H1 (cell line): Measurements from ENCODE around the gene TOR1B. TPM values are rescaled to one million over a fixed set of nuclear protein-coding genes. Genes with fewer than 3 reads are reported as not detected.

Source experiments
- CTCF ChIA-PET: fragments of 300-600 bp; sonication (Branson Sonifier 250); formaldehyde crosslinking; loops from one replicate; lab custom pipeline; 2021; ENCODE audit not compliant: partially characterized antibody; lab: Charles Lee
- POLR2A ChIA-PET: fragments of 300-600 bp; sonication (Branson Sonifier 250); formaldehyde crosslinking; loops from one replicate; lab custom pipeline; 2021; ENCODE audit warnings: inconsistent platforms; ENCODE audit not compliant: partially characterized antibody; lab: Charles Lee
- DNase-seq, 2 experiments: peaks; one replicate each; pipeline versions ENCODE4 v3.0.0 to v3.0.0-alpha.2; 2010 to 2022; ENCODE audit warnings: low spot score in 2 of 2, low read depth in 1 of 2, mixed read lengths in 1 of 2
- FAIRE-seq: peaks from 2 replicates; lab custom pipeline; 2011; peaks lifted over from hg19 to GRCh38; lab: Jason Lieb, UNC
- H2AFZ ChIP-seq: 2 replicates; pipeline ENCODE4 v1.8.1; 2012; ENCODE audit warnings: low read length, inconsistent platforms
- H2AK5ac ChIP-seq: 2 replicates; pipeline ENCODE4 v1.6.1; 2013; ENCODE audit warnings: low read depth, low read length
- H2BK120ac ChIP-seq: replicated peaks from 2 replicates; pipeline ENCODE3; 2013; ENCODE audit warnings: low read depth, low read length, inconsistent platforms
- H2BK12ac ChIP-seq: 2 replicates; pipeline ENCODE4 v1.6.1; 2013; ENCODE audit warnings: low read depth, low read length
- H2BK15ac ChIP-seq: 2 replicates; pipeline ENCODE4 v1.6.1; 2013; ENCODE audit warnings: low read length
- H2BK20ac ChIP-seq: 2 replicates; pipeline ENCODE4 v1.6.1; 2013; ENCODE audit warnings: low read length
- H2BK5ac ChIP-seq: 2 replicates; pipeline ENCODE4 v1.6.1; 2013; ENCODE audit warnings: low read depth, low read length
- H3K14ac ChIP-seq: 2 replicates; pipeline ENCODE4 v1.6.1; 2013; ENCODE audit warnings: inconsistent platforms; ENCODE audit not compliant: insufficient read length
- H3K18ac ChIP-seq: 2 replicates; pipeline ENCODE4 v1.6.1; 2013; ENCODE audit warnings: low read length; ENCODE audit errors: extremely low read depth
- H3K23ac ChIP-seq: 2 replicates; pipeline ENCODE4 v1.6.1; 2013; ENCODE audit warnings: inconsistent platforms; ENCODE audit not compliant: insufficient read length
- H3K23me2 ChIP-seq: 2 replicates; pipeline ENCODE4 v1.6.1; 2013; ENCODE audit warnings: low read depth, low read length
- H3K27ac ChIP-seq: 2 replicates; pipeline ENCODE4 v1.6.1; 2011; ENCODE audit warnings: low read depth, low read length, inconsistent platforms
- H3K27me3 ChIP-seq, 4 experiments: replicated peaks in 1 of 4; 1 replicate in 1 of 4; 2 replicates in 3 of 4; pipeline versions ENCODE4 v1.6.1 to v1.8.1; 2011 to 2013; ENCODE audit warnings: low read length in 3 of 4, mild to moderate bottlenecking in 3 of 4, inconsistent platforms in 2 of 4, mixed read lengths in 2 of 4, moderate library complexity in 1 of 4; ENCODE audit not compliant: control insufficient read depth in 3 of 4, insufficient read depth in 3 of 4; ENCODE audit errors: extremely low read depth in 1 of 4
- H3K36me3 ChIP-seq, 4 experiments: 2 replicates each; pipeline versions ENCODE4 v1.6.1 to v1.8.1; 2011 to 2013; ENCODE audit warnings: mild to moderate bottlenecking in 4 of 4, low read length in 3 of 4, moderate library complexity in 2 of 4, control low read depth in 1 of 4, inconsistent platforms in 1 of 4; ENCODE audit not compliant: insufficient read depth in 4 of 4, control insufficient read depth in 2 of 4
- H3K4ac ChIP-seq: replicated peaks from 2 replicates; pipeline ENCODE3; 2013; ENCODE audit warnings: low read length, low read depth, mixed read lengths, inconsistent platforms; ENCODE audit not compliant: insufficient read length
- H3K4me1 ChIP-seq, 4 experiments: replicated peaks in 1 of 4; 1 replicate in 1 of 4; 2 replicates in 3 of 4; pipeline versions ENCODE4 v1.6.1 to v1.8.1; 2011 to 2013; ENCODE audit warnings: low read length in 3 of 4, inconsistent platforms in 2 of 4, mixed read lengths in 1 of 4; ENCODE audit not compliant: insufficient read depth in 4 of 4, control insufficient read depth in 3 of 4
- H3K4me2 ChIP-seq, 2 experiments: 2 replicates each; pipeline versions ENCODE4 v1.6.1 to v1.8.1; 2011 to 2013; ENCODE audit warnings: low read depth in 2 of 2, low read length in 2 of 2, control low read depth in 1 of 2, inconsistent platforms in 1 of 2, mild to moderate bottlenecking in 1 of 2; ENCODE audit not compliant: insufficient read depth in 1 of 2
- H3K4me3 ChIP-seq, 4 experiments: fragments of 200-600, 300-600 bp in 1 of 4; sonication (generic), shearing (Covaris generic), sonication (Bioruptor Twin) in 1 of 4; 2 replicates each; pipeline versions ENCODE4 v1.5.1 to v1.8.1; 2011 to 2016; ENCODE audit warnings: low read length in 4 of 4, low read depth in 3 of 4, control low read depth in 2 of 4, inconsistent platforms in 2 of 4, mild to moderate bottlenecking in 2 of 4, mixed read lengths in 1 of 4, moderate library complexity in 1 of 4; ENCODE audit not compliant: insufficient read depth in 2 of 4; ENCODE audit errors: extremely low read depth in 1 of 4
- H3K56ac ChIP-seq: replicated peaks from 2 replicates; pipeline ENCODE3; 2013; ENCODE audit warnings: low read depth, mild to moderate bottlenecking, mixed read lengths, low read length, inconsistent platforms; ENCODE audit not compliant: insufficient read length
- H3K79me1 ChIP-seq: 2 replicates; pipeline ENCODE4 v1.6.1; 2013; ENCODE audit warnings: low read depth, low read length, control low read depth
- H3K79me2 ChIP-seq, 2 experiments: 2 replicates each; pipeline versions ENCODE4 v1.6.1 to v1.8.1; 2012 to 2013; ENCODE audit warnings: low read length in 2 of 2, mild to moderate bottlenecking in 2 of 2, inconsistent platforms in 1 of 2; ENCODE audit not compliant: insufficient read depth in 2 of 2, control insufficient read depth in 1 of 2
- H3K9ac ChIP-seq, 4 experiments: replicated peaks in 1 of 4; 1 replicate in 1 of 4; 2 replicates in 3 of 4; pipeline versions ENCODE4 v1.6.1 to v1.8.1; 2011 to 2013; ENCODE audit warnings: low read depth in 3 of 4, low read length in 3 of 4, control low read depth in 2 of 4, mild to moderate bottlenecking in 2 of 4, moderate library complexity in 2 of 4, inconsistent platforms in 1 of 4; ENCODE audit errors: extremely low read depth in 1 of 4
- H3K9me3 ChIP-seq, 2 experiments: 2 replicates each; pipeline versions ENCODE4 v1.6.1 to v1.8.1; 2012 to 2013; ENCODE audit warnings: mild to moderate bottlenecking in 2 of 2, moderate library complexity in 2 of 2, control low read depth in 1 of 2, inconsistent platforms in 1 of 2, low read depth in 1 of 2, low read length in 1 of 2, mixed read lengths in 1 of 2; ENCODE audit not compliant: insufficient read depth in 2 of 2
- H4K20me1 ChIP-seq, 2 experiments: replicated peaks in 1 of 2; 2 replicates each; pipeline versions ENCODE3 to v1.8.1; 2011 to 2013; ENCODE audit warnings: inconsistent platforms in 2 of 2, low read length in 2 of 2, mild to moderate bottlenecking in 1 of 2; ENCODE audit not compliant: insufficient read depth in 2 of 2, control insufficient read depth in 1 of 2
- H4K5ac ChIP-seq: 2 replicates; pipeline ENCODE4 v1.6.1; 2013; ENCODE audit warnings: low read length, low read depth, mixed read lengths, inconsistent platforms; ENCODE audit not compliant: insufficient read length
- H4K8ac ChIP-seq: 2 replicates; pipeline ENCODE4 v1.8.0; 2013; ENCODE audit warnings: mild to moderate bottlenecking, moderate library complexity, low read length, inconsistent platforms; ENCODE audit not compliant: insufficient read depth; ENCODE audit errors: extremely low read depth
- H4K91ac ChIP-seq: replicated peaks from 2 replicates; pipeline ENCODE3; 2013; ENCODE audit warnings: low read length, mixed read lengths, inconsistent platforms; ENCODE audit not compliant: insufficient read length
- ATF3 ChIP-seq: IDR thresholded peaks from 2 replicates; pipeline ENCODE4 v1.6.1; 2011; ENCODE audit warnings: low read depth, mild to moderate bottlenecking, low read length; ENCODE audit not compliant: insufficient read depth
- CBX8 ChIP-seq: fragments of 300-800, 300-1000 bp; sonication (generic); IDR thresholded peaks from 2 replicates; pipeline ENCODE4 v1.7.1; 2016; ENCODE audit warnings: low read depth, low read length, borderline replicate concordance
- RBBP5 ChIP-seq: IDR thresholded peaks from 2 replicates; pipeline ENCODE4 v1.7.1; 2012; ENCODE audit warnings: low read depth, mild to moderate bottlenecking, inconsistent platforms, low read length, moderate library complexity, borderline replicate concordance
- SP1 ChIP-seq: IDR thresholded peaks from 2 replicates; pipeline ENCODE4 v1.6.1; 2011; ENCODE audit warnings: low read depth, low read length
- TCF12 ChIP-seq: IDR thresholded peaks from 2 replicates; pipeline ENCODE4 v1.6.1; 2011; ENCODE audit warnings: low read depth, mild to moderate bottlenecking, low read length
- WGBS, 2 experiments: shearing (Covaris generic) in 1 of 2; methylation state at CpG; one replicate each; pipeline versions ENCODE4 v1.1.6 to v1.1.7; 2013 to 2015; ENCODE audit warnings: low lambda C conversion rate in 2 of 2, mixed read lengths in 2 of 2, inconsistent platforms in 1 of 2, low coverage in 1 of 2, missing lambda C conversion rate in 1 of 2; ENCODE audit not compliant: insufficient replicate concordance in 2 of 2, insufficient coverage in 1 of 2, insufficient read length in 1 of 2; ENCODE audit errors: extremely low coverage in 1 of 2, missing lambda C conversion rate in 1 of 2; 5-methylcytosine and 5-hydroxymethylcytosine counted together
- polyA plus RNA-seq, 7 experiments: library from polyadenylated mRNA; depleted of rRNA in 3 of 7; stranded (reverse) in 5 of 7; unstranded in 2 of 7; fragments of >200 nt in 5 of 7; fragments of 200-250 nt in 2 of 7; gene quantifications; 1 replicate in 5 of 7; 2 replicates in 1 of 7; 4 replicates in 1 of 7; pipeline versions ENCODE4 v1.2.1 to v1.2.3, GENCODE V29; 2011 to 2013; ENCODE audit warnings: missing spikeins in 2 of 7, mixed read lengths in 2 of 7
- total RNA-seq: library from RNA; stranded (reverse); fragmentation: NEBNext Ultra II Directional; extraction: Animal tissue kit (Norgen Biotek cat#: 25700); gene quantifications from 2 replicates; pipeline ENCODE4 v1.2.1, GENCODE V29; 2021
- TF ChIP-seq, protein P1 (sequence below), 3 experiments: IDR thresholded peaks; 1 replicate in 2 of 3; 2 replicates in 1 of 3; pipeline versions ENCODE4 v1.5.1 to v1.6.1; 2011; ENCODE audit warnings: low read length in 3 of 3, mild to moderate bottlenecking in 3 of 3, inconsistent platforms in 2 of 3, low read depth in 1 of 3, moderate library complexity in 1 of 3; ENCODE audit not compliant: insufficient read depth in 1 of 3; ENCODE audit errors: control extremely low read depth in 1 of 3

Gene TOR1B
- total and polyA plus RNA-seq, 2 of the 8 experiments (the other 6 are each of a cell fraction or from before 2014, with no cell fraction given): 11.4 to 17.4 TPM

GRCh38 chr9:129781131-129781530 is 21.9 kb upstream of the TOR1B start:
- TF ChIP-seq TCF12 (no peak), CBX8 (no peak), RBBP5 (no peak), ATF3 (no peak), SP1 (no peak)
- TF ChIP-seq, protein P1, sequence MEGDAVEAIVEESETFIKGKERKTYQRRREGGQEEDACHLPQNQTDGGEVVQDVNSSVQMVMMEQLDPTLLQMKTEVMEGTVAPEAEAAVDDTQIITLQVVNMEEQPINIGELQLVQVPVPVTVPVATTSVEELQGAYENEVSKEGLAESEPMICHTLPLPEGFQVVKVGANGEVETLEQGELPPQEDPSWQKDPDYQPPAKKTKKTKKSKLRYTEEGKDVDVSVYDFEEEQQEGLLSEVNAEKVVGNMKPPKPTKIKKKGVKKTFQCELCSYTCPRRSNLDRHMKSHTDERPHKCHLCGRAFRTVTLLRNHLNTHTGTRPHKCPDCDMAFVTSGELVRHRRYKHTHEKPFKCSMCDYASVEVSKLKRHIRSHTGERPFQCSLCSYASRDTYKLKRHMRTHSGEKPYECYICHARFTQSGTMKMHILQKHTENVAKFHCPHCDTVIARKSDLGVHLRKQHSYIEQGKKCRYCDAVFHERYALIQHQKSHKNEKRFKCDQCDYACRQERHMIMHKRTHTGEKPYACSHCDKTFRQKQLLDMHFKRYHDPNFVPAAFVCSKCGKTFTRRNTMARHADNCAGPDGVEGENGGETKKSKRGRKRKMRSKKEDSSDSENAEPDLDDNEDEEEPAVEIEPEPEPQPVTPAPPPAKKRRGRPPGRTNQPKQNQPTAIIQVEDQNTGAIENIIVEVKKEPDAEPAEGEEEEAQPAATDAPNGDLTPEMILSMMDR (IDR thresholded peaks at IDR 0.05; ENCODE audit: control extremely low read depth in 1 of 3, insufficient read depth in 1 of 3, low read depth in 1 of 3, low read length in 3 of 3): no peak
- Histone ChIP-seq H4K91ac (no peak overlapping the region), H2BK120ac (no peak overlapping the region), H2BK5ac (no peak overlapping the region), H3K79me1 (no peaks in the 10 kb centered on the region), H3K14ac (no peak overlapping the region), H3K4me1 (peaks cover 0 to 3% (median 0%) of the 10 kb centered on the region in 4 experiments; a peak in 2 of 7 replicates), H3K36me3 (no peaks in the 10 kb centered on the region), H3K56ac (no peak overlapping the region), H3K27me3 (no peaks in the 10 kb centered on the region), H3K4me2 (no peak overlapping the region), H2BK12ac (no peak overlapping the region), H3K79me2 (no peaks in the 10 kb centered on the region), H3K23me2 (no peaks in the 10 kb centered on the region), H3K27ac (no peak overlapping the region), H3K4me3 (no peak overlapping the region), H2AFZ (no peak overlapping the region), H2BK20ac (no peak overlapping the region), H2AK5ac (no peak overlapping the region), H3K4ac (no peak overlapping the region), H3K9me3 (no peaks in the 10 kb centered on the region), H3K18ac (no peak overlapping the region), H3K9ac (no peak overlapping the region), H4K5ac (no peak overlapping the region), H3K23ac (no peak overlapping the region), H2BK15ac (no peak overlapping the region), H4K20me1 (no peaks in the 10 kb centered on the region), H4K8ac (no peak overlapping the region)
- ChIA-PET CTCF (interaction anchor here (1.0 to 12.8 kb wide), 13 partner anchors 8 to 138 kb away, joined by 3 to 250 read pairs (median 9); no protein-coding TSS in a partner anchor), POLR2A (interaction anchor here (0.7 kb wide), 1 partner anchor 55 kb away, joined by 3 read pairs; no protein-coding TSS in a partner anchor)
- 90% methylated on average over 8 of the region's 8 CpGs; no CpG with 5 or more reads in 1 of the 2 experiments for WGBS, 2 experiments
- DNase-seq (no peak), FAIRE-seq (no peak)
